SK-N-SH treated with all-trans-retinoic acid at 6 μM for 48 hours (cell line): ENCODE measurements around the gene RAB31.

Experiments used
- PATZ1 ChIP-seq: fragments of 250-450 bp; sonication (Bioruptor Pico); IDR thresholded peaks from 2 replicates; pipeline ENCODE4 v1.8.0; 2020; ENCODE audit warnings: mild to moderate bottlenecking, moderate library complexity, borderline replicate concordance
- TCF4 ChIP-seq: fragments of 250-450 bp; sonication (Bioruptor Pico); IDR thresholded peaks from 2 replicates; pipeline ENCODE4 v1.8.0; 2021; ENCODE audit warnings: mild to moderate bottlenecking, moderate library complexity, borderline replicate concordance
- ZFP30 ChIP-seq: fragments of 450-650 bp; formaldehyde crosslinking; IDR thresholded peaks from 2 replicates; pipeline ENCODE4 v1.5.0; 2022; ENCODE audit warnings: mild to moderate bottlenecking, moderate library complexity
- TF ChIP-seq, protein P1 (sequence below): fragments of 250-450 bp; sonication (Bioruptor Pico); IDR thresholded peaks from 2 replicates; pipeline ENCODE4 v1.5.0; 2020; ENCODE audit warnings: mild to moderate bottlenecking, moderate library complexity
- TF ChIP-seq, protein P2 (sequence below): fragments of 250-450 bp; sonication (Bioruptor Pico); IDR thresholded peaks from 2 replicates; pipeline ENCODE4 v1.5.1; 2020; ENCODE audit warnings: low read depth, mild to moderate bottlenecking, moderate library complexity

- TF ChIP-seq PATZ1 (no peak), ZFP30 (CRISPR knock-in tag) (no peak), TCF4 (CRISPR knock-in tag) (no peak)
- TF ChIP-seq, protein P1, sequence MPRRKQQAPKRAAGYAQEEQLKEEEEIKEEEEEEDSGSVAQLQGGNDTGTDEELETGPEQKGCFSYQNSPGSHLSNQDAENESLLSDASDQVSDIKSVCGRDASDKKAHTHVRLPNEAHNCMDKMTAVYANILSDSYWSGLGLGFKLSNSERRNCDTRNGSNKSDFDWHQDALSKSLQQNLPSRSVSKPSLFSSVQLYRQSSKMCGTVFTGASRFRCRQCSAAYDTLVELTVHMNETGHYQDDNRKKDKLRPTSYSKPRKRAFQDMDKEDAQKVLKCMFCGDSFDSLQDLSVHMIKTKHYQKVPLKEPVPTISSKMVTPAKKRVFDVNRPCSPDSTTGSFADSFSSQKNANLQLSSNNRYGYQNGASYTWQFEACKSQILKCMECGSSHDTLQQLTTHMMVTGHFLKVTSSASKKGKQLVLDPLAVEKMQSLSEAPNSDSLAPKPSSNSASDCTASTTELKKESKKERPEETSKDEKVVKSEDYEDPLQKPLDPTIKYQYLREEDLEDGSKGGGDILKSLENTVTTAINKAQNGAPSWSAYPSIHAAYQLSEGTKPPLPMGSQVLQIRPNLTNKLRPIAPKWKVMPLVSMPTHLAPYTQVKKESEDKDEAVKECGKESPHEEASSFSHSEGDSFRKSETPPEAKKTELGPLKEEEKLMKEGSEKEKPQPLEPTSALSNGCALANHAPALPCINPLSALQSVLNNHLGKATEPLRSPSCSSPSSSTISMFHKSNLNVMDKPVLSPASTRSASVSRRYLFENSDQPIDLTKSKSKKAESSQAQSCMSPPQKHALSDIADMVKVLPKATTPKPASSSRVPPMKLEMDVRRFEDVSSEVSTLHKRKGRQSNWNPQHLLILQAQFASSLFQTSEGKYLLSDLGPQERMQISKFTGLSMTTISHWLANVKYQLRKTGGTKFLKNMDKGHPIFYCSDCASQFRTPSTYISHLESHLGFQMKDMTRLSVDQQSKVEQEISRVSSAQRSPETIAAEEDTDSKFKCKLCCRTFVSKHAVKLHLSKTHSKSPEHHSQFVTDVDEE (CRISPR knock-in tag) = no peak
- TF ChIP-seq, protein P2, sequence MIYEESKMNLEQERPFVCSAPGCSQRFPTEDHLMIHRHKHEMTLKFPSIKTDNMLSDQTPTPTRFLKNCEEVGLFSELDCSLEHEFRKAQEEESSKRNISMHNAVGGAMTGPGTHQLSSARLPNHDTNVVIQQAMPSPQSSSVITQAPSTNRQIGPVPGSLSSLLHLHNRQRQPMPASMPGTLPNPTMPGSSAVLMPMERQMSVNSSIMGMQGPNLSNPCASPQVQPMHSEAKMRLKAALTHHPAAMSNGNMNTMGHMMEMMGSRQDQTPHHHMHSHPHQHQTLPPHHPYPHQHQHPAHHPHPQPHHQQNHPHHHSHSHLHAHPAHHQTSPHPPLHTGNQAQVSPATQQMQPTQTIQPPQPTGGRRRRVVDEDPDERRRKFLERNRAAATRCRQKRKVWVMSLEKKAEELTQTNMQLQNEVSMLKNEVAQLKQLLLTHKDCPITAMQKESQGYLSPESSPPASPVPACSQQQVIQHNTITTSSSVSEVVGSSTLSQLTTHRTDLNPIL (CRISPR knock-in tag) = no peak
Observed at GRCh38 chr18:9771977-9772660, 64.0 kb downstream of the RAB31 start.
